Right atrium auricular region (tissue), 2 donors: Measurements from ENCODE around the gene SLC9A1. TPM values are rescaled to one million over a fixed set of nuclear protein-coding genes. Genes with fewer than 3 reads are reported as not detected.

Experiments used
- DNase-seq: peaks from one replicate; pipeline ENCODE4 v3.0.0-alpha.2; 2019; ENCODE audit warnings: low spot score
- H3K27ac ChIP-seq, 2 donors: fragments of 200-600 bp; sonication (generic); 1 replicate in 1 of 2; 2 replicates in 1 of 2; pipeline ENCODE4 v1.5.1; 2016 to 2019
- H3K27me3 ChIP-seq, 2 donors: fragments of 200-600 bp; sonication (generic); one replicate each; pipeline versions ENCODE4 v1.5.1 to v1.6.0; 2017 to 2019
- H3K36me3 ChIP-seq: fragments of 200-600 bp; sonication (generic); one replicate; pipeline ENCODE4 v1.5.1; 2016
- H3K4me1 ChIP-seq, 2 donors: fragments of 200-600 bp; sonication (generic); one replicate each; pipeline versions ENCODE4 v1.5.1 to v1.6.0; 2017 to 2019
- H3K4me3 ChIP-seq, 2 donors: fragments of 200-600 bp; sonication (generic); 1 replicate in 1 of 2; 2 replicates in 1 of 2; pipeline ENCODE4 v1.5.1; 2017 to 2019; ENCODE audit warnings: mild to moderate bottlenecking in 1 of 2, moderate library complexity in 1 of 2
- H3K9me3 ChIP-seq, 2 donors: fragments of 200-600 bp; sonication (generic); one replicate each; pipeline ENCODE4 v1.5.1; 2019
- total RNA-seq, 2 donors: library from RNA; depleted of rRNA; stranded (reverse); fragments of >200 nt; gene quantifications; one replicate each; pipeline ENCODE4 v1.1.0, GENCODE V29; 2016
- TF ChIP-seq, protein P1 (sequence below), 2 donors: fragments of 200-600 bp; sonication (generic); IDR thresholded peaks; one replicate each; pipeline ENCODE4 v1.5.1; 2019; ENCODE audit warnings: antibody characterized with exemption in 2 of 2

SLC9A1 gene
- total RNA-seq, 2 donors from 2014 or later: 20.0 to 28.3 TPM

DNA sequence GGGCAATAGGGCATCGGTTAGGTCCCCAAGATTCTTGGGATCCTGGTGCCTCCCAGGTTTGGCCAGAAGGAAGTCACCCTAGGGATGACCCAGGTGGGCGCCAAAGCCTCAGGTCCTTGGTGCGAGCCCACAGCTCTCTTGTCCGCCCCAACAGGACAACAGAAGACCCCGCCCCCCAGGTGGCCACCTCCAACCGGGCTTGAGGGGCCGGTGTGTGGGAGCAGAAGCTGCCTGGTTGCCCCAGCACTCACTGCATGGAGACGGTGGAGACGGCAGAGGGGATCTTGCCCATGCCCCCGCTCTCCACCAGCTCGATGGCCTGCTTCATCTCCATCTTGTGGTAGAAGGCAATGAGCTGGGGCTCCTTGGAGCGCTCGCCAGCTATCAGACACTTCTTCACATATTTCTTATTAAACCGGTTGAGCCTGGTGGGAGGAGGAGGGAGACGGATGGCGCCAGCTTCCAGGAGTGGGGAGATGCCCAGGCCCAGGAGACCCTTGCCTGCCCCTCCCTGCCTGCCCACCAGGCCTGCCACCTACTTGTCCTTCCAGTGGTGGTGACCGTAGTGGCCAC lies 52.7 kb downstream of the SLC9A1 start:
- TF ChIP-seq, protein P1, sequence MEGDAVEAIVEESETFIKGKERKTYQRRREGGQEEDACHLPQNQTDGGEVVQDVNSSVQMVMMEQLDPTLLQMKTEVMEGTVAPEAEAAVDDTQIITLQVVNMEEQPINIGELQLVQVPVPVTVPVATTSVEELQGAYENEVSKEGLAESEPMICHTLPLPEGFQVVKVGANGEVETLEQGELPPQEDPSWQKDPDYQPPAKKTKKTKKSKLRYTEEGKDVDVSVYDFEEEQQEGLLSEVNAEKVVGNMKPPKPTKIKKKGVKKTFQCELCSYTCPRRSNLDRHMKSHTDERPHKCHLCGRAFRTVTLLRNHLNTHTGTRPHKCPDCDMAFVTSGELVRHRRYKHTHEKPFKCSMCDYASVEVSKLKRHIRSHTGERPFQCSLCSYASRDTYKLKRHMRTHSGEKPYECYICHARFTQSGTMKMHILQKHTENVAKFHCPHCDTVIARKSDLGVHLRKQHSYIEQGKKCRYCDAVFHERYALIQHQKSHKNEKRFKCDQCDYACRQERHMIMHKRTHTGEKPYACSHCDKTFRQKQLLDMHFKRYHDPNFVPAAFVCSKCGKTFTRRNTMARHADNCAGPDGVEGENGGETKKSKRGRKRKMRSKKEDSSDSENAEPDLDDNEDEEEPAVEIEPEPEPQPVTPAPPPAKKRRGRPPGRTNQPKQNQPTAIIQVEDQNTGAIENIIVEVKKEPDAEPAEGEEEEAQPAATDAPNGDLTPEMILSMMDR (IDR thresholded peaks at IDR 0.05): no peak
- Histone ChIP-seq H3K4me1 (peaks cover 0 to 36% of the 10 kb centered on the region in 2 donors), H3K36me3 (peaks cover 15% of the 10 kb centered on the region), H3K9me3 (no peaks in the 10 kb centered on the region), H3K27me3 (no peaks in the 10 kb centered on the region), H3K4me3 (no peak overlapping the region), H3K27ac (no peak overlapping the region)
- no peak for DNase-seq

GRCh38 chr1:27101696-27102095 lies 53.2 kb downstream of the SLC9A1 start:
- peaks cover 0 to 36% of the 10 kb centered on the region in 2 donors for H3K4me1 ChIP-seq
- no peaks in the 10 kb centered on the region for H3K27me3 ChIP-seq
- DNase-seq: no peak
- peaks cover 14% of the 10 kb centered on the region for H3K36me3 ChIP-seq
- no peaks in the 10 kb centered on the region for H3K9me3 ChIP-seq
- H3K27ac ChIP-seq: peak overlapping the region in 1 of 2 donors; percentile 90
- TF ChIP-seq, protein P1 (IDR thresholded peaks at IDR 0.05): no peak
- H3K4me3 ChIP-seq: no peak overlapping the region

DNA sequence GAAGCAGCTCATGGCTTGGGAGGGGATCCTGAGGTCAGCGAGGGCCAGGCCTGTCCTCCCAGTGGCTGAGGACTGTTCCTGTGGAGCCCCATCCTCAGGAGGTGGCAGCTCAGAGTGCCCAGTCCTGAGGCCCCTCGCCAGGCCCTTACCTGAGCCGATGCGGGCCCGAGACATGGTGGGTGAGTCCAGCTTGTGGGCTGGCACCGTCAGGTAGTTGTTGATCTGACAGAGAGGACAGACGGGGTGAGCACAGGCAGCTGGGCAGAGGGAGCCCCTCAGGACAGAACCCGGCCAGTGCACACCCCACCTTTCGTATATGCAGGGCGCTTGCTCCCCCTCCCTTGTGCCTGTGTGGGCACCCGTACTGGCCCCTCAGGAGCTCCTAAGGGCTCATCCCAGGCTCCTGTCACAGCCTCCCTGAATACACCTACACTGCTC lies 53.9 kb downstream of the SLC9A1 start:
- H3K4me1 ChIP-seq: peaks cover 0 to 36% of the 10 kb centered on the region in 2 donors
- H3K27ac ChIP-seq: peak overlapping the region; percentile 90 to 98
- peaks cover 8% of the 10 kb centered on the region for H3K36me3 ChIP-seq
- no peak overlapping the region for H3K4me3 ChIP-seq
- H3K27me3 ChIP-seq: no peaks in the 10 kb centered on the region
- no peaks in the 10 kb centered on the region for H3K9me3 ChIP-seq
- TF ChIP-seq, protein P1 (IDR thresholded peaks at IDR 0.05): no peak
- DNase-seq: no peak

DNA sequence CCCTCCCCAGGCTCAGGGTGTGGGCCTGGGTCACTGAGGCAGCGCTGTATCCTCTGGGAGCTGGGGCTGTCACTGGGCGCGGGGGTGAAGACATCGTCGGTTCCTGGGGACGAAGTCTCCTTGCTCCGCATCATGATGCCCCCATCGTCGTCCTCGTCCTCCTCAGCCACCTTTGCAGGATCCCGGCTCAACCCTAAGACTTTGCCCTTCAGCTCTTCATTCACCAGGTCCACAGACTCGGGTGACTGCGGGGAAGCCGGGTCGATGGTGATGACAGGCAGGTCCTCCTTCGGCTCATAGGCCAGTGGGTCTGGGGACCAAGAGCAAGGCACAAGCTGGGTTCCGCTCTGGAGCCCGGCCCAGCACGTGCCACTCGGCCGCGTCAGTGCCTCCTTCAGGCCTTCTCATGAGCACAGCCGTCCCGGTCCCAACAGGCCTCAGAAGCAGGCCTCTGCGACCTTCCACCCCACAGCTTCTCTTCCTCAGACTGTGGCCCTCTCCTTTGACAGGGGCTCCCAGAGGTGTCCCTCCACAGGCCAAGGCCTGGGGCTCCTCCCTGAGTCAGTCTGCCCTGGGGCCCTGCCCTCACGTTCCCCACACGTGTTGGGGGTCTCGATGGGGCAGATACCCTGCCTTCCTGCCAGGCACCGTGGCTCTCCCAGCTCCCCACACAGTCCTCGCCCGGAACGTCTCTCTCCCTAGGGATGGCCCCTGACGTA lies 54.4 kb downstream of the SLC9A1 start:
- H3K27me3 ChIP-seq: no peaks in the 10 kb centered on the region
- peaks cover 0 to 36% of the 10 kb centered on the region in 2 donors for H3K4me1 ChIP-seq
- H3K4me3 ChIP-seq: no peak overlapping the region
- TF ChIP-seq, protein P1 (IDR thresholded peaks at IDR 0.05): no peak
- peaks cover 2% of the 10 kb centered on the region for H3K36me3 ChIP-seq
- DNase-seq: no peak
- no peaks in the 10 kb centered on the region for H3K9me3 ChIP-seq
- H3K27ac ChIP-seq: peak overlapping the region; percentile 90 to 98

- TF ChIP-seq, protein P1 (IDR thresholded peaks at IDR 0.05): no peak
- Histone ChIP-seq H3K9me3 (no peaks in the 10 kb centered on the region), H3K4me3 (no peak overlapping the region), H3K36me3 (no peaks in the 10 kb centered on the region), H3K27me3 (no peaks in the 10 kb centered on the region), H3K27ac (peak overlapping the region; percentile 90 to 98), H3K4me1 (peaks cover 0 to 36% of the 10 kb centered on the region in 2 donors)
- DNase-seq: peak; percentile 85
These were observed 55.2 kb downstream of the SLC9A1 start for GRCh38 chr1:27099587-27100334.
